Amniotic stem cell (primary cell): ENCODE data around the gene TMEM45A.
"Not testable (repeated sequence)": the region's sequence is repeated elsewhere in the genome, so short reads cannot be mapped to it uniquely, and the experiment has no call there.

Source experiments
- DNase-seq: peaks from one replicate; lab custom pipeline; 2025; lab: John Stamatoyannopoulos, UW

The TMEM45A gene, protein sequence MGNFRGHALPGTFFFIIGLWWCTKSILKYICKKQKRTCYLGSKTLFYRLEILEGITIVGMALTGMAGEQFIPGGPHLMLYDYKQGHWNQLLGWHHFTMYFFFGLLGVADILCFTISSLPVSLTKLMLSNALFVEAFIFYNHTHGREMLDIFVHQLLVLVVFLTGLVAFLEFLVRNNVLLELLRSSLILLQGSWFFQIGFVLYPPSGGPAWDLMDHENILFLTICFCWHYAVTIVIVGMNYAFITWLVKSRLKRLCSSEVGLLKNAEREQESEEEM

GRCh38 chr3:100492059-100493006 lies at the start of gene TMEM45A:
Gene TMEM45A, plus strand, starts transcription at chr3:100492619. Its CDS starts 62,593 bp downstream, at chr3:100555212.
- peak; percentile 90 for DNase-seq

DNA sequence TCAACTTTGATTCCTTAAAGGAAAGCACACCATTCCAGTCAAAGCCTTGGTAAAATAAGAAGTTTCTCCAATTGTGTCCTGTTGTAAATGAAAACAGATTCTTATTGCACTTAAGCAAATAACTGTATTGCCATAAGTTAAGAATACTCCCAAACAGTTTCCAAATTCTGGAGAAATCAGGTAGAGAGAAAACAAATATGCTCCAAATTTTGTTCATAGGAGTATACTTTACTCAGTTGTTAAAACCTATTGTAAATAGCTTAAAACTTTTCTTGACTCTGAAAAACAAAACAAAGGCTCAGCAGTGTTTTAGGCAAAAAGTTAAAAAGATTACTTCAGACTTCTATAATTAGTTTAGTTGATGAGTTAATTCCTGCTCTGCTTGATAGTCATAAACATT lies 48.7 kb upstream of the TMEM45A start:
- DNase-seq = no peak

GRCh38 chr3:100447067-100447466 lies 45.4 kb upstream of the TMEM45A start:
- not testable (repeated sequence) for DNase-seq

DNA sequence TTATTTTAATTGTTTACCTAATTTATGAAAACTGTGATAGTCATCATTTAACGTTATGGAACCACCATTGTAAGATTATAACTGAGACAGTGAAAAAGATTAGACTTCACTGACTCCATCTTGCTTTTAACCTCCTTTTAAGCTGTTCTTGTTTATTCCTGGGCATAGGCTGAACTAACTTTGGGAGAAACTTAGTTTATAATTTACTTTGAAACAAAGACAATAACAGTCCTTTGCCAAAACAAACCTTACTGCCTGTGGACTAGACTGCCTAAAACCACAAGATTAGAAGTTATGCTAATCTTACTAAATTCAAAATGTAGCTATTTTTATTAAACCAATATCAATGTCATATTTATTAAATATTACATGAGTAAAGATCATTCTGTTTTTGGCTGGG lies 44.3 kb upstream of the TMEM45A start:
- DNase-seq = no peak

- no peak for DNase-seq
Observed at GRCh38 chr3:100449214-100449613, 43.2 kb upstream of the TMEM45A start.

- no peak for DNase-seq
Observed at GRCh38 chr3:100454677-100455076, 37.7 kb upstream of the TMEM45A start.

DNA sequence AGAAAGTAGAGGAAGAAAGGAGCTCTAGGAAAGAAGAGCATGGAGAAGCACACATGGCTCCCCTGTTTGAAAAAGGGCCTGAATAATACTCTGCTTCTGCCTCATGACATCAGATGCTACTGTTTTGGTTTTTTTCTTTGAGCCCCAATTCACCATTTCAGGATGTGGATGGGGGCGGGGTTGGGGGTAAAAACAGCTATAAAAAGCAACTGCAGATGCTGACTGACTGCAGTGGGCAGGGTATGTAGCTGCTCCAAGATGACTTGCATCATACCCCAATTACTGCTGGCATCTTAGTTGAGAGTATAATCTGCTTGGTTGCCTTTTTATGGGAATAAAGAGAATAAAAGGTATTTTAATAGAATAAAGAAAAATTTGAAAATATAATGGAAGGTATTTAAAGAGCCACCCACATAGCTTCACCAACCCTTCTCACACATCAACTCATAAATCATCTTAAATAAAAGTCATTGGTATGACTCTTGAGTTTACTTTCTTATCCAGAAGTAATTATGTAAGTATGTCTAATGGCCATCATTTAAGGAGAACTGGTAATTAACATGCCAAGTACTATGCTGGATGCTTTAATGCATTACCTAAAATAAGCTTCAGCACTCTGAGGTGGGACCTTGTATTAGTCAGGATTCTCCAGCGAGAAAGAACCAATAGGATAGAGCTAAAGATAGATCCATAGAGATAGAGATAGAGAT lies 36.4 kb upstream of the TMEM45A start:
- DNase-seq = no peak

DNA sequence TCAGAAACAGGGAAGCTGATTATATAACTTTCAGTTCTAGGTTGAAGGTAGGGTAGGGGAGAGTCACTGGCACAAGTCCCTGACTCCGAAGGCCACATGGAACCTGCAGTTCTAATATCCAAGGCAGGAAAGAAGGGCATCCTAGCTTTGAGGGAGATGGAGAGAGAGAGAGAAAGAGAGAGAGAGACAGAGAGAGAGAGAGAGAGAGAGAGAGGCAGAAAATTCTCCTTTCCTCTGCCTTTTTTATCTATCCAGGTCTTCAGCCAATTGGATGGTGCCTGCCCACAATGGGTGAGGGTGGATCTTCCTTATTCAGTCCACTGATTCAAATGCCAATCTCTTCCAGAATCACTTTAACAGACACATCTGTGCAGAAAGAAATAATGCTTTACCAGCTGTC lies 35.7 kb upstream of the TMEM45A start:
- DNase-seq = no peak

DNA sequence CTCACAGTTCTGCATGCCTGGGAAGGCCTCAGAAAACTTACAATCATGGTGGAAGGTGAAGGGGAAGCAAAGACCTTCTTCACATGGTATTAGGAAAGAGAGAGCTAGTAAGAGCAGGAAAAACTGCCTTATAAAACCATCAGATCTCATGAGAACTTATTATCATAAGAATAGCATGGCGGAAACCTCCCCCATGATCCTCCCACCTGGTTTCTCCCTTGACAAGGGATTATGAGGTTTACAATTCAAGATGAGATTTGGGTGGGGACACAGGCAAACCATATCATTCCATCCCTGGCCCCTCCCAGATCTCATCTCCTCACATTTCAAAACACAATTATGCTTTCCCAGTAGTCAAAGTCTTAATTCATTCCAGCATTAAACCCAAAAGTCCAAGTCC lies 34.6 kb upstream of the TMEM45A start:
- DNase-seq = no peak

DNA sequence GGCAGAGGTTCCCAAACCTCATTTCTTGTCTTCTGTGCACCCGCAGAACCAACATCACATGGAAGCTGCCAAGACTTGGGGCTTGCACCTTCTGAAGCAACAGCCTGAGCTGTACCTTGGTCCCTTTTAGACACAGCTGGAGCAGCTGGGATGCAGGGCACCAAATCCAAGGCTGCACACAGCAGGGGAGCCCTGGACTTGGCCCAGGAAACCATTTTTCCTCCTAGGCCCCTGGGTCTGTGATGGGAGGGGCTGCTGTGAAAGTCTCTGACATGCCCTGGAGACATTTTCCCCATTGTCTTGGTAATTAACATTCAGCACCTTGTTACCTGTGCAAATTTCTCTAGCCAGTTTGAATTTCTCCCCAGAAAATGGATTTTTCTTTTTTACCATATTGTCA lies 33.6 kb upstream of the TMEM45A start:
- no peak for DNase-seq

GRCh38 chr3:100463002-100463401 lies 29.4 kb upstream of the TMEM45A start:
- DNase-seq = peak; percentile 80

- DNase-seq = no peak
Observed at GRCh38 chr3:100463646-100464155, 28.7 kb upstream of the TMEM45A start.

DNA sequence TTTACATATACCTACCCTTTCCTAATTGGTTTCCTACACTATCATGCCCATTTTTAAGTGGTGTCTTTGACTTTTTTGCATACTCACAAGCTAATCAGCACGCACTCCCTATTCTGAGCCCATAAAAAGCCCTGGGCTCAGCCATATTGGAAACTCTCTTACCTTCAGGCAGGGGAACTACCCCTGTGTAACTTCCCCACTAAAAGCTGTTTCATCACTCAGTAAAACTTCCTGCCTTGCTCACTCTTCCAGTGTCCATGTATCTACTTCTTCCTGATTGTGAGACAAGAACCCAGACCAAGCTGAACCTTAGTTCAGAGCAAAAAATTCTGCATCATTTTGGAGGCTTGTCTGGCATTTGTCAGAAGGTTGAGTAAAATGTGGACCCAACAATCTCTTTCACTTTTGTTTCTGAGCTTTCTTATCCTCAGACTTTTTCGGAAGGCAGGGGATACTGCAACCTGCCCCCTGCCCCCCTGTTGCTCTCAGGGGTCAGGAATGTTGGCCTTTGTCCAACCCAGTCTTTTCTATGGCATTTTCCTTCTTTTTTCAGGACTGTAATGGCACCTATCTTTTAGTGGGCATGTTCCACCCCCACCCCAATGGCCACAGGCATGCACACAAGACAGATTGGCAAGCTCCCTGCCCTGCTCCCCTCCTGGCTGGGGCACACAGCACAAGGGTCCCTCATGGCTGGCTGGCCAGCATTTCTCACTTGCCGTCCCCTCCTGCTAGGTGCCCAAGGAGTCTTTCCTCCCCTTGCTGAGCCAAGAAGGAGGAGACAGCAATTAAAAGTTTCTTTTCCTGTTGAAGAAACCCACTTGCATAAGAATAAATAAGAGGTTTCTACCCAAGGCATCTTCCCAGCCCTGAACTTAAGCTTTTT lies 26.3 kb upstream of the TMEM45A start:
- DNase-seq = no peak

- no peak for DNase-seq
Observed at GRCh38 chr3:100467133-100467532, 25.3 kb upstream of the TMEM45A start.

GRCh38 chr3:100468676-100469075 lies 23.7 kb upstream of the TMEM45A start:
- DNase-seq = no peak

GRCh38 chr3:100470951-100471350 lies 21.5 kb upstream of the TMEM45A start:
- DNase-seq = no peak

DNA sequence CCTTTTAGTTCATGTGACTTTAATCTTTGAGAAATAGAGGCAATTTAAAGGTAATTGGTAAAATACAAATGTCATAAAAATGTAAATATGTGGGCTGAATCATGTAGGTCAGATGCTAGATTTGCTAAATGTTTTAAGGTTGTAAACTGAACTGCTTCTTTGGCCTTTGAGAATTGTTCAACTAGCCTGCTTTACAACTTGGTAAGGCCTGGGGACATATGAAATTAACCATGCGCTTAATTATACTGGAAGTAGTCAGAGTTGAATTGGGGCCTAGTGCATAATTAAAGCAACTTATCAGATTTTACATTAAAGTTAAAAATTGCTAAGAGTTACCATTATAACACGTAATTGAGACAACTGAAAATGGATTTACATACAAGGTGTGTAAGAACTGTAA lies 21.0 kb upstream of the TMEM45A start:
- DNase-seq = no peak

GRCh38 chr3:100477851-100478360 lies 14.5 kb upstream of the TMEM45A start:
- DNase-seq = not testable (repeated sequence)

GRCh38 chr3:100478521-100478920 lies 13.9 kb upstream of the TMEM45A start:
- not testable (repeated sequence) for DNase-seq

DNA sequence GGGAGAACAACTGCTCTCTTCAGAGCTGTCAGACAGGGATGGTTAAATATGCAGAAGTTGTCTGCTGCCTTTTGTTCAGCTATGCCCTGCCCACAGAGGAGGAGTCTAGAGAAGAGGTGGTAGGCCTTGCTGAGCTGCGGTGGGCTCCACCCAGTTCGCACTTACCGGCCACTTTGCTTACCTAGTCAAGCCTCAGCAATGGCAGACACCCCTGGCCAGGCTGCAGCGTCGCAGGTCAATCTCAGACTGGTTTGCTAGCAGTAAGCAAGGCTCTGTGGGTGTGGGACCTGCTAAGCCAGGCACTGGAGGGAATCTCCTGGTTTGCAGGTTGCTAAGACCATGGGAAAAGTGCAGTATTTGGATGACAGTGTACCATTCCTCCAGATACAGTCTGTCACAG lies 12.3 kb upstream of the TMEM45A start:
- no peak for DNase-seq

GRCh38 chr3:100482176-100482575 lies 10.2 kb upstream of the TMEM45A start:
- DNase-seq = no peak
